ENCODE results near the gene GTF2F2.

The GTF2F2 gene, protein sequence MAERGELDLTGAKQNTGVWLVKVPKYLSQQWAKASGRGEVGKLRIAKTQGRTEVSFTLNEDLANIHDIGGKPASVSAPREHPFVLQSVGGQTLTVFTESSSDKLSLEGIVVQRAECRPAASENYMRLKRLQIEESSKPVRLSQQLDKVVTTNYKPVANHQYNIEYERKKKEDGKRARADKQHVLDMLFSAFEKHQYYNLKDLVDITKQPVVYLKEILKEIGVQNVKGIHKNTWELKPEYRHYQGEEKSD

DNA sequence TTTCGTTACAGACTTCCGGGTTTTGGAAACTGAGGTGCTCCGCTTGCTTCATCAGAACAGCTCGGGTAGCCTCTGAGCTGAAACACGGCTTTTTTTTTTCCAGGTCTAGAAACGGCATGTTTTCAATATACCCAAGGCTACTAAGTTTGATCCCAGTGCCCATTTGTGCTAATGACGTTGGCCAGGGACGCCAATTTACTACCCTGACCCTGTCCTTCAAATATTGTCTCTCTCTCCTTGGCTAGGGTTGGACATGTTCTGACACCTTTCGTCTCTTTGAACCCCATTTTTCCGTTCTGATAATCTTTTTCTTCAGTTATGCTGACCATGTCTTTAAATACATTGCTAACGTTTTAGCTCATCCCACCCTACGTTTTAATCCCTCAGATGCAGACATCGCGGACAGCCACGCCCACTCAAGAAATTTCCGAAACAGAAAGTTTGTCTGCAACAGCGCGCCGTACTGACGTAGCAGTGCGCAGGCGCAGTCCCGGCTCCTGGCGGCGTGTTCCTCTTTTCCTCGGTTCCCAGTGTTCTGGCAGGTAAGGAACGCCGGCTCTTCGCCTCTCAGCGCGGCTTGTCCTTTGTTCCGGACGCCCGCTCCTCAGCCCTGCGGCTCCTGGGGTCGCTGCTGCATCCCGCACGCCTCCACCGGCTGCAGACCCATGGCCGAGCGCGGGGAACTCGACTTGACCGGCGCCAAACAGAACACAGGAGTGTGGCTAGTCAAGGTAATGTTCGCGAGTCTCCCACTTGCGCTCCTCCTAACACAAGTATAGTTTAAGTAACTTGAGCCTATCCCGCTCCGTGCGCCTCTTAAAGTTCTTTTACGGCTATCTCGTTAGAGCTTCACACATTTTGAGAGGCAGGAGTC, at the start of gene GTF2F2:
Gene GTF2F2, plus strand, starts transcription at position 520 of the 874 bp plus-strand sequence. Its CDS starts 146 bp downstream, at position 666.
- DNase-seq (ENCODE audit: low spot score), result peak; percentile 95

DNA sequence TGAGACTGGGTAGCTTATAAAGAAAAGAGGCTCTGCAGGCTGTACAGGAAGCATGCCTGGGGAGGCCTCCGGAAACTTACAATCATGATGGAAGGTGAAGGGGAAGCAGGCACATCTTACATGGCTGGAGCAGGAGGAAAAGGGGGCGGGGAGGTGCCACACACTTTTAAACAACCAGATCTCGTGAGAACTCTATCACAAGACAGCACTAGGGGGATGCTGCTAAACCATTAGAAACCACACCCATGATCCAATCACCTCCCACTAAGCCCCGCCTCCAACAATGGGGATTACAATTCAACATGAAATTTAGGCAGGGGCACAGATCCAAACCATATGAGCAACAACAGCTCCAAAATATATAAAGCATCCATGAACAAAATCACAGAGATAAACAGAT, 46.5 kb upstream of the GTF2F2 start:
- DNase-seq (ENCODE audit: low spot score), result no peak

DNA sequence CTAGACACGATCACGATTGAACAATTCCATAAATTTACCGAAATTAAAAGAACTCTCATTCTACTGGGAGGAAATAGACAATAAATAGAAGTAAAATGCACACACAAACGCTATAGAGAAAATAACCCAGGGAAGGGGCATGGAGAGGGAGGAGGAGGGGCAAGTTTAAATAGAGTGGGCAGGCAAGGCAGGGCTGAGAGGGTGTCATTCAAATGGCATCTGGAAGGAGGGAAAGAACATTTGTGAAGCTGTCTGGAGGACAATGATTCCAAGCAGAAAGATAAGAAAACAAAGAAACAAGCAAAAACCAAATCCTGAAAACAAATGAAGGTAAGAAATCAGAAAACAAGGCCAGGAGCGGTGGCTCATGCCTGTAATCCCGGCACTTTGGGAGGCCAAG, 45.6 kb upstream of the GTF2F2 start:
- no peak for DNase-seq (ENCODE audit: low spot score)

DNA sequence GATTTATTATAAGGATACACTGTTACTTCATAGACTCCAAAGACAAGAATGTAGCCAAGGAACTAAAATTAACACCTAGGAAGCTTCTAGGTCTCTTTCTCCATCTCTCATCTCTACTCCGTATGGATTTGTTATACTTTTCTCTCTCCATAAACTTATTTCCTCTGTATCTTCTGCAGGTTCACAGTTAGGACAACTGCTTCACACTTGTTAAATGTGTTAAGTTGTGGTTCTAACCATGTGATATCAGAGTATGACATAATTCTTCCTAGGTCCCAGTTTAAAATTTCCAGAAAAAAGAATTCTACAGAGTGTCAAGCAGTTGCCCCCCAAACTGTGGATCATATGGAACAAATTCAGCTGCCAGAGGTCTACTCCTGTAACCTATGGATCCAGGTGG, 42.3 kb upstream of the GTF2F2 start:
- no peak for DNase-seq (ENCODE audit: low spot score)

DNA sequence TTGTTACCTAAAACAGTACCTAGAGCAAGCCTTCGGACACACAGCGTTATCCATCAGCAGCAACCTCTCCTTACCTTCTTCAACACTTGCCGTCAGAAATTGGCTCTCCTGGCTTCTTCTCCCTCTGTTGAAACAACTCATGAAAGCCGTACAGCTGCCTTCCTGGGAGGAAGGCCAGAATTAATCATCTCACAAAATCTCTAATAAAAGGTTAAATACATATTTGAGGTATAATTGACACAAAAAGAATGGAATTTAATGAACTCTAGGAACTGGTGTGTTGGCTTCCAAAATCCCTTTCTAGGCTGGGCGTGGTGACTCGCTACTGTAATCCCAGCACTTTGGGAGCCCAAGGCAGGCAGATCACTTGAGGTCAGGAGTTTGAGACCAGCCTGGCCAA, 37.3 kb upstream of the GTF2F2 start:
- no peak for DNase-seq (ENCODE audit: low spot score)

DNA sequence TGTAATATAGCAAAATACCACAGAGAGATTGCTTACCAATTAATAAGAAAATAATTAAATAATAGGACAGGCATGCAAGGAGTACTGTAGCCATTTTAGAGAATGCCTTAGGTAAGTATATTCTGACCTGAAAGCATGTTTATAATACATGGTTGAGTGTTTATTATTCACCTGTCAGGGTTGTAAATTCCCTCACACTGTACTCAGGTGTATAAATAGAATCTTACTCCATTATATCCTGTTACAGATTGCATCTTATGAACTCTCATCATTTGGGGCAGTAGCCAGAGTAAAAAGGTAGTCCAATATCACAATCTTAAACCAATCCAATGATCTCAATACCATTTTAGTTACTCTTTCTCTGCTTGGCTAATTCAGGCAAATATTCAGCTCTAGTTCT, 35.8 kb upstream of the GTF2F2 start:
- DNase-seq (ENCODE audit: low spot score), result no peak

DNA sequence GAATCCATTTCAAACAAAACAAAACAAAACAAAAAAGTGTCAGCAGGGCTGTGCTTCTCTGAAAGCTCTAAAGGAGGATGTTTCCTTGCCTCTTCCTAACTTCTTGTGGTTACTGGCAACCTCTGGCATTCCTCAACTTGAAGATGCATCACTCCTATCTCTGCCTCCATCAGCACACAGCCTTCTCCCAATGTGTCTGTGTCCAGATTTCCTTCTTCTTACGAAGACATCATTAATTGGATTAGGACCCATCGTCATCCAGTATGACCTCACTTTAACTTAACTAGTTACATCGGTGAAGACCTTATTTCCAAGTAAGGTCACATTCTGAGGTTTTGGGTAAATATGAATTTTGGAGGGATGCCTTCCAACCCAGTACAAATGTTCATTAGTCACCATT, 33.8 kb upstream of the GTF2F2 start:
- no peak for DNase-seq (ENCODE audit: low spot score)

DNA sequence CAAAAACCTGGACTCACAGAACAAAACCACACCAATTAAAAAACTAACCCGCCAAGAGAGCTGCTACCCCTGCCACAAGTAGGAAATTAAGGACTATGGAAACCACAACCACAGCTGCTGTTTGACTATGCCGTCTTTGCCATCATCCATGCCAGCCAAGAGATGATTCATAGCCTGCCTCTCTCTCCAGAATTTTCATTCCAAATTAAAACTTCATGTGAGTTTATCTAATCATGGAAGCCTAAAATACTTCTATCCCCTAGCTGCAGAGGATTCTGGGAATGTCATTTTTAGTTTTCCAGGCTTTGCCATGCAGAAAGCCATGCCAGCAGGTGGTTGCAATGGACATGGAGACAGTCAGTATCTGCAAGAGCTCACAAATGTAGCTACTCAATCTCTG, 27.6 kb upstream of the GTF2F2 start:
- no peak for DNase-seq (ENCODE audit: low spot score)

DNA sequence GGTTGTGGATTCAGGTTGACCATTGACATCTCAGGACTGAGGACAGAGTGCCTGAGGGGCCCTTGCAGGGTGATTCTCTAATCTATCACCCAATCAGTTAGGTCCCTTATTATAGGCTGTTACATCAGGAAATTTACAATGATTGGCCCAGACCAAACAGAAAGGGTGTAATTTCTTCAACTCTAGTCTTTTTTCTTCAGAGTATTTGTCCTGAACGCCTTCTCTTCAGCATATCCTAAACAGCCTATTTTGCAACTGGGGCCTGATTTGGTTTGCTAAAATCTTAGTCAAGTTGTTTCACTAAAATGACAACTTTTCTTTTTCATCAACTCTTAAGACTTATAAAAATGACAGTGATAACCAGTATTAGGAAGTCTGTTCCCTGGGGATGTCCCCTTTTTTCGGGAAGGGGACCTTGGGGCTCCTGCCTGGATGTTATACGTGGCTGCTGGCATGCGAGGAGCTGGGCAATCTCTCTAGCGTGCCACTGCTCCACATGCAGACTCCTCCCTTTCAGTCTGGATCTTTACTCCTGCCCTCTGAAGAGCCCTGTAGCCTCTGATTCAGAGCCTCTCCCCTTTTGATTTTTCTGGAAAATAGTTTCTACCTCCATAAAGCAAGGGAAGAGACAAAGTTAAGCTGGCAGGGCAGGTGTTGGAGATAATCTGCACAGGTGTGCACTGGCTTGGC, 19.6 kb upstream of the GTF2F2 start:
- no peak for DNase-seq (ENCODE audit: low spot score)

DNA sequence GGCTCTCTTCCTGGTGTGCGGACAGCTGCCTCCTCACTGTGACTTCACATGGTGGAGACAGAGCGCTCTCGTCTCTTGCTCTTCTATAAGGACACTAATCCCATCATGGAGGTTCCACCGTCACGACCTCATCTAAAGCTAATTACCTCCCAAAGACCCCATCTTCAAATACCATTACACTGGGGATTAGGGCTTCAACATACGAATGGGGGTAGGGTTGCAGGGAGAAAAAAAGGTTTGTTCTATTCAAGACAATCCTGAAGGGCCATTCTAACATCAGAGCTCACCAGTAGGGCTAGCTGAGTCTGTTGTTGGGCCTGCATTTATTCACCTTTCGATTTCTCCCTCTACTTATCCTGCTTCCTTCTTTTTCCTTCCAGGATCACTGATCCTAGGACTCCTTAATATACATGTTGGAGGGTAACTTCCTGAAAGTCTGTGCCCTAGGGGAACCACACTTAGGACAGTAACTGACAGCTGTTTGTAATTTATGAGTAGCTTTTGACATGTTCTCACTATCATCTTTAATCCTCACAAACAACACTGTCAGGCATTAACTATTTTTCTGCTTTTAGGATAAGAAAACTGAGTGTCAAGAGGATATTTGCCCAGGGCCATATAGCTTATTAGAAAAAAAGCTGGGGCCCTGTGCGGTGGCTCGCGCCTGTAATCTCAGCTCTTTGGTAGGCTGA, 18.8 kb upstream of the GTF2F2 start:
- no peak for DNase-seq (ENCODE audit: low spot score)

DNA sequence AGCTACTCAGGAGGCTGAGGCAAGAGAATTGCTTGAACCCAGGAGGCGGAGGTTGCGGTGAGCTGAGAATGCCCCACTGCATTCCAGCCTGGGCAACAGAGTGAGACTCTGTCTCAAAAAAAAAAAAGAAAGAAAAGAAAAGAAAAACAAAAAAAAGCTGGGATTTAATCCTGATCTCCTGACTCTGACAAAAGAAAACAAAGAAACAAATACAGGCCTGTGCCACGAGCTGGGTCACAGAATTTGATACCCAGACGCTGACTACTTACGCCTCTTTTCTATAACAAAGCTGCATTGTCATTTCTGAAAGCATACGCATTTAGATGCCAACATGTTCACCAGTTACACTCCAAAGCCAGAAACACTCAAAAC, 18.2 kb upstream of the GTF2F2 start:
- no peak for DNase-seq (ENCODE audit: low spot score)

DNA sequence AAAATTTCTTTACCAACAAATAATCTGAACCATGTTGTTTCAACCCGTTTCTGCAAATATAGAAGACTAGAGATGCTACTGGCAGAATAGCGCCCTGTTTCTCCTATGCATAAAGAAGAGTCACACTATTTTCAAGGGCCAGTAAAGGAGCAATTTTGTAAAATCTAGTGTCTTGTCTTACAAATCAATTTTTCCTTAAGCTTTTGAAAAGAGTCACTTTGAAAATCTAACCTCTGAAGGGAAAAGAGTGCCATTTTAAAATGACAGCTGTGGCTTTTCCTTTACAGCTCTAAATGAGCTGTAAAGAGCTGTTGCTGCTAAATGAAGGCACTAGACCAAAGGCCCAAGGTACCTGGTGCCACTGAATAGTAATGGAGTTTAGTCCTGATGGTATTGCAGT, 16.9 kb upstream of the GTF2F2 start:
- no peak for DNase-seq (ENCODE audit: low spot score)

DNA sequence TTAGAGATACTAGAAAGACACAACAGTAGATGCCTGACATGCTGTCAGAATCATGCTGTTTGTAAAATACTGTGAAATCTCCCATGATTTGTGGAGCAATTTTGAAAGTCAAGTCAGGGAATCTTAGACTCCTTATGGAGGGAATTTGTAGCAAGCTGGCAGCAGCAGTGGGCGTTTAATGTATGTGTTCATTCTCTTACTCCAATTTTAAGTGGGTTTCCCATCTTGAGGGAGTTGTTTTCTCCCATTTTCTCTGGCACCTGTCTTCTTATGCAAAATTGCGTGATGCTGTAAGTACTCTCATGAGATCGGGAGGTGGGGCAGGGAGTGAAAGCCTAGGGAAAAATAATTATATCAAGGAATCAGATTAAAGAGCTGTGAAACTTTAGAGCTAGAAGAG, 16.0 kb upstream of the GTF2F2 start:
- DNase-seq (ENCODE audit: low spot score), result no peak

DNA sequence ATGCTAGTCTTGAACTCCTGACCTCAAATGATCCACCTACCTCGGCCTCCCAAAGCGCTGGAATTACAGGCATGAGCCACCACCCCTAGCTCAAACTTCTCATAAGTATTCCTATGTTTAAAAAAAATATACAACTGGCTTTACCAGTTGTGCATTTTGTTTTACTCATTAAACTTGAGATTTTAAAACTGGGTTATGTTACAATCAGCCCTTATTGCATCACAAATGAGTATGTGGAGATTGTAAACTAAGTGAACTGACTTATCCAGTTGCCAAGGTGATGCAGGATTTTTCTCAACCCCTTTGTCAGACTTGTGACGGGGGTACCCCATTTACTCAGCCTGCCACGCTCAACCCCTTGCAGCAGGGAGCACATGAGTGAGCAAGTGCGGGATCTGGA, 14.4 kb upstream of the GTF2F2 start:
- no peak for DNase-seq (ENCODE audit: low spot score)

DNA sequence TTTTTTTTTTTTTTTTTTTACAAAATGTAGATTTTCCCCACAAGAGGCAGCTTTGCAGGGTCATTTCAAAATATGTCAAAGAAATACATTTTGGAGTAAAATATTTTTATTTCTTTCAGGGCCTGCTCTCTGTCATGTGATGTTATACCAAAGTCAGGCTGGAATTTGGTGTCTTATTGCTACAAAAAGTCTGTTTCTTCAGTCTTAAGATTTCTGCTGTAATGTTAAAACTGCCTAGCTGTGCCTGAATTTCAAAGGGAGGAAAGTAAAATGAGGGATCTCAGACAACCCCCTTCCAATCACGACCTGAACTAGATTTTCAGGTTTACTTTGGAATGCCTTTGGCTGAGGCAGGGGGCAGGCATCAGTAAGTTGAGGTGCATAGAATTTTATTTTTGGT, 12.8 kb upstream of the GTF2F2 start:
- DNase-seq (ENCODE audit: low spot score), result no peak

DNA sequence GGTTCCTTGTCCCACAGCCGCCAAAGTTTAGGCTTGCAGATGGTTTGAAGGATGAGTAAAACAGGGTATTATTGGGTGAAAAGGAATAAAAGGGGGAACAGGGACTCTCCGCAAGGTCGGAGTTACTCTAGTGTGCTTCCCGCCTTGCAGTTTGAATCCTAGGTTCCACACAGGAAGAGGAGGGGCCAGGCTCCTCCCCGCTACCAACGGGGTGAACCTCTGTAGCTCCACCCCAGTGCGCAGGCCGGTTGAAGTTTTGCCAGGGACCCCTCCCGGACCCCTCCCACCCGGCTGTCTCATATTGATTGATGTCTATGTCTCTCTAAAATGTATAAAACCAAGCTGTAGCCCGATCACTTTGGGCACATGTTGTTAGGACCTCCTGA, 11.6 kb upstream of the GTF2F2 start:
- DNase-seq (ENCODE audit: low spot score), result no peak

DNA sequence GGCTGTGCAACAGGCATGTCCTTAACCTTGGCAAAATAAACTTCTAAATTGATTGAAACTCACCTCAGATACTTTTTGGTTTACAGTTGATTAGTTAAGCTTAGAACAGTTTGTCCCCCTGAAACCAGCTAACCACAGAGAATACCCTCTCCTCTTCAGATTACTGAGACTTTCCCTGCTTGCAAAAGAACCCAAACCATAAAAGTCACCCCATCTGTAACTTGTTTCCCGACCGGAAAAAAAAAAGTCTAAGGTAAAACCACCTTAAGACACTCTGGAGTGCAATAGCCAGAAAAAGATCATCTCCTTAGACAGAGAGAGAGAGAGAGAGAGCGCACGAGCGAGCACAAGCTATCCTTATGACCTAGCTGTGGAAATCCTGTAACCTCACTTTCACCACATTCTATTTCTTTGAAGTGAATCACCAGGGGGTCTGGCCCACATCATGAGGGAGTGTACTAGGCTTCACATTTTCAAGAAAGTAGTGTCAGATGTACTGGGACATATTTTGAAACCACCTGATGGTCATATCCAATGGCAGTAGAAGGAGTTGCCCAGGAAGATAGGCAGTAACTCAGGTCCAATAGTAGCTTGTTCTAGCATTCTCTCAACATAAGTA, 11.1 kb upstream of the GTF2F2 start:
- no peak for DNase-seq (ENCODE audit: low spot score)

DNA sequence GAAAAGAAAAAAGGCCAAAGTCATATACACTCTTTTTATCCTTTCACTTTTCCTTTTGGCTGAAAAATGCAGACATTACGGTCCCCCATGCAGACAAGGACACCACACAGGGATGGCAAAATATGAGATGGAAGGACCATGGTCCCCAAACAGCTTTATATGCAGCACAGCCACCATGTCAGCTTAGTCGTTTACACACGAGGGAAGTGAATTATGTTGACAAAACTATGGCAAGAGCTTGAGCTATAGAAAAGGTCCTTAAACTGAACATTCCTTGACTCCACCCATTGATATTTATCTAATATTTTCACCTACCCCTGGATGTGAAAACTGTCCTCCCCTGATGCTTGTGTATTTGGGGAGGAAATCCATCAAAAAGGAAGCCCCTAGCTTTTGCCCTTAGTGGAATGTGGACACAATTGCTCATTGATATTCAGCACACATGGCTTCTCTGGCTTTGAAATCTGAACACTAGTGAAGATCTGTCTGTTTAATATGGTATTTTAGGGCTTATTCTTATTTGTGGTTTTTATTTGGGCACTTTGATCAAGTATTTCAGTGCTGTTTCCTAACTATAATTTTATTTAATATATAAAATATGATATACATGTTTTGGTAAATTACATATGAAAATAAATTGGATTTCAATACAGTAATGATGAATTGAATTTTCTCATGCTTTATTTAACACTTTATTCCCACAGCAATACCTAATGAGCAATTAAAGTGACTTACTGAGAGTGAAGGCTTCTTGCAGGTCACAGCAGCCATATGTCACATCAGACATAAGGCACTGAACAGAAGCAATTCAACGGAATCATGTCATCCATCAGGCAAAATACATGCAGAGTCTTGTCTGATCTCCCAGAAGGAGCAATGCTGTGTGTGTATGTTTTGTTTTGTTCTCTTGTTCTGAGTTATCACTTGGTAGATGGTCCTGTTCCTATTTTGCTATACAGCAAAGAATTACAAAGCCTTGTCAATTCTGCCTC, 6.8 kb upstream of the GTF2F2 start:
- no peak for DNase-seq (ENCODE audit: low spot score)

DNA sequence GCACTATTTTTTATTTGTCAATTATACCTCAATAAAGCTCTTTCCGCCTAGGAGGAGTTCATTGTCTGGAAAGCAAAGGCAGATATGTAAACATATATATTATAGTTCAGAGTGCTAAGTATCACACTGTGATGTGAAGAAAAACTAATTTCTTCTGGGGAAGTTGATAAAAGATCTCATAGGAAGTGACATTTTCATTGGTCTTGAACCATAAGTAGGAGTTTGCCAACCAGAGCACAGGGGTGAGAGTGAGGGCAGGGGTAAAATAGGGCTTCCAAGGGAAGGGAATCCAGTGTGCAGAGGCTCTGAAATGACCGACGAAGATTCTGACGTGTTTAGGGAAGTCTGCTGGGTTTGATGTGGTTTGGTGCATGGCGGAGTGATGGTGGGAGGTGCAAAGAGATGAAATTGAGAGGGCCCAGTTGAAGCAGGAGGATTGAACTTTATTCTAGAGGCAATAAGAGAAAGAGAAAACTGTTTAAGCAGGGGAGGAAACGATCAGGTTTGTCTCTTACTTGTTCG, 780 bp upstream of the GTF2F2 start:
- DNase-seq (ENCODE audit: low spot score), result no peak

DNA sequence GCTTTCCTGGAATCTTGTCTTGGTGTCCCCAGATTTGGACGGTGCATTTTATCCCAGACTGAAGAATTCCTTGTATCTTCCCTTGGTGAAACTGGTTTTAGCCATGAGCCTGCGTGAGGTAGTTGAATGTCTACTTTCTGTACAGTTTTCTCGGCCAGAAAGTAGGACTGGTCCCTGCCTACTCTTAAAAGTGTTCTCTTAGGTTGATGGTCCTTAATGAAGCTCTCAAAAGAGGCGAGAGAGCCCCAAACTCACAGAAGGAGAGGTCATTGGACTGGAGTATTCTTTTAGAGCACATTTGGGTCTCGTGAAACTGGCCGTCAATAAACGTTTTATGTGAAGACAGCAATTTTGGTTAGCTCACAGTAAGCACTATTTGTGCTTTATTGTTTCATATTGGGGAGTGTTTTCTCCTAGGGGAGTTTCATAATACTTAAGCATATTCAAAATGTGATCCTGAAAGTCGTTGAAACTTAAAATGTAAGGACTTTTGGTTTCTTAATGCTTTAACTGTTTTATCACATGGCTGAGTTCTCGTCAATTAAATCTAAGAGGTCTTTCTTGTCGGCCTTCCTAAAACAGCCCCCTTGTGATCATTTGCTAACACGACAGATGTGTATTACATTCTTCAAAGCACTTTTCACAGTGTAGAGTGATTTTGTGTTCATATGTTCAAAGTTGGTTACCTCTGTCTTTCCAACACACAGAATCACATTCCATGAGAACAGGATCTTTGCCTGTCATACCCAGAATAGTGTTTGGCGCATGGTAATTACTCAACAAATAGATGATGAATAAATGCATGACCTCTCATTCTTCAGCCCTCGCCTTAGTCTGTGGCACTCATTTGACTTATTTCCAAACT, 889 bp downstream of the GTF2F2 start:
- DNase-seq (ENCODE audit: low spot score), result no peak
